ENCODE results near the gene NHLH1. TPM values are rescaled to one million over a fixed set of nuclear protein-coding genes. Genes with fewer than 3 reads are reported as not detected.

NHLH1 gene
- total RNA-seq, 3 donors from 2014 or later (not counting 1 experiment from before 2014, with no cell fraction given): 0.13 to 0.16 TPM; not detected in 1

DNA sequence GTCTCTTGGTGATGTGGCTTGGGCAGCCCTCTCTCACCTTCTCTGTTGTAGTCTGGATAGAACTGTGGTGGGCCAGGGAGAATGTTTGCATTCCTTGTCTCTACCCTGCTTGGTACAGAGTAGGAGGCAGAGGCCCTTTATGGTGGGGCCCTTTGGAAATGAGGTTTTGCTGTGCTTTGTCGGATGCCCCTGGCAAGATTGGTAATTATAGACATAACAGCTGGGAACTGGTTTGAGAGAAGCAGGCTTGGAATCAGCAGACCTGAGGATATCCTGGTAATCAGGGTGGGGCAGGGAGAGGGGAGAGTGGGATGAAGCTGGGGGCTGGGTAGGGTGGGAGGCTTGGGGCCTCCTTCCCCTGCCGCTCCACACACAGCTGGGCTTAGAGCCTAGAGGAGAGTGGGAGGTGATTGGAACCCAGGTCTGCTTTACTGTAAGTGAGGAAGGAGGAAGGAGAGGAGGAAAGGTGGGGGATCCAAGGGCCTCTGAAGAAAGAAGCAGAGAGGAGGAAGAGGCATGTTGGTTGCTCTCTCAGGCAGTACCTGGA is 38.5 kb downstream of the NHLH1 start:
- DNase-seq: no peak
- 96% methylated on average over 2 of the region's 2 CpGs for WGBS (ENCODE audit: insufficient coverage)

GRCh38 chr1:160406131-160406968 is 39.5 kb downstream of the NHLH1 start:
- Histone ChIP-seq H3K9me3 (ENCODE audit: control insufficient read depth, insufficient read depth, low read length) (no peaks in the 10 kb centered on the region), H3K4me3 (ENCODE audit: low read length) (no peak overlapping the region), H3K4me1 (ENCODE audit: control insufficient read depth, insufficient read depth, low read length) (peaks cover 1% of the 10 kb centered on the region), H3K36me3 (ENCODE audit: control insufficient read depth, insufficient read depth, low read length) (no peaks in the 10 kb centered on the region), H3K27me3 (ENCODE audit: control insufficient read depth, insufficient read depth, low read length) (peaks cover 4% of the 10 kb centered on the region), H3K27ac (ENCODE audit: low read length) (no peak overlapping the region)
- no peak for ATAC-seq
- DNase-seq: no peak
- WGBS (ENCODE audit: insufficient coverage): 92% methylated on average over 15 of the region's 15 CpGs
- Mint-ChIP-seq H3K4me1 (peaks cover 0 to 14% of the 10 kb centered on the region in 2 donors), H3K4me3 (no peak overlapping the region), H3K27ac (no peak overlapping the region), H3K27me3 (ENCODE audit: low read depth in 2 of 2) (peaks cover 10 to 15% of the 10 kb centered on the region in 2 donors), H3K9me3 (no peaks in the 10 kb centered on the region), H3K36me3 (no peaks in the 10 kb centered on the region)
- intact Hi-C loops (cut with micrococcal nuclease): no loop called here
- TF ChIP-seq, protein P1, sequence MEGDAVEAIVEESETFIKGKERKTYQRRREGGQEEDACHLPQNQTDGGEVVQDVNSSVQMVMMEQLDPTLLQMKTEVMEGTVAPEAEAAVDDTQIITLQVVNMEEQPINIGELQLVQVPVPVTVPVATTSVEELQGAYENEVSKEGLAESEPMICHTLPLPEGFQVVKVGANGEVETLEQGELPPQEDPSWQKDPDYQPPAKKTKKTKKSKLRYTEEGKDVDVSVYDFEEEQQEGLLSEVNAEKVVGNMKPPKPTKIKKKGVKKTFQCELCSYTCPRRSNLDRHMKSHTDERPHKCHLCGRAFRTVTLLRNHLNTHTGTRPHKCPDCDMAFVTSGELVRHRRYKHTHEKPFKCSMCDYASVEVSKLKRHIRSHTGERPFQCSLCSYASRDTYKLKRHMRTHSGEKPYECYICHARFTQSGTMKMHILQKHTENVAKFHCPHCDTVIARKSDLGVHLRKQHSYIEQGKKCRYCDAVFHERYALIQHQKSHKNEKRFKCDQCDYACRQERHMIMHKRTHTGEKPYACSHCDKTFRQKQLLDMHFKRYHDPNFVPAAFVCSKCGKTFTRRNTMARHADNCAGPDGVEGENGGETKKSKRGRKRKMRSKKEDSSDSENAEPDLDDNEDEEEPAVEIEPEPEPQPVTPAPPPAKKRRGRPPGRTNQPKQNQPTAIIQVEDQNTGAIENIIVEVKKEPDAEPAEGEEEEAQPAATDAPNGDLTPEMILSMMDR (IDR thresholded peaks at IDR 0.05): no peak

More for the DNA sequence above, 38.5 kb downstream of the NHLH1 start:
- H3K9me3 Mint-ChIP-seq: no peaks in the 10 kb centered on the region
- H3K4me3 ChIP-seq (ENCODE audit: low read length): no peak overlapping the region
- no peaks in the 10 kb centered on the region for H3K9me3 ChIP-seq (ENCODE audit: control insufficient read depth, insufficient read depth, low read length)
- no peak overlapping the region for H3K4me3 Mint-ChIP-seq
- H3K4me1 ChIP-seq (ENCODE audit: control insufficient read depth, insufficient read depth, low read length): peaks cover 11% of the 10 kb centered on the region
- H3K36me3 Mint-ChIP-seq: no peaks in the 10 kb centered on the region
- intact Hi-C loops (cut with micrococcal nuclease): no loop called here
- peaks cover 10% of the 10 kb centered on the region for H3K27me3 ChIP-seq (ENCODE audit: control insufficient read depth, insufficient read depth, low read length)
- no peak for ATAC-seq
- no peak overlapping the region for H3K27ac Mint-ChIP-seq
- peaks cover 16 to 18% of the 10 kb centered on the region in 2 donors for H3K27me3 Mint-ChIP-seq (ENCODE audit: low read depth in 2 of 2)
- H3K36me3 ChIP-seq (ENCODE audit: control insufficient read depth, insufficient read depth, low read length): no peaks in the 10 kb centered on the region
- TF ChIP-seq, protein P1 (IDR thresholded peaks at IDR 0.05): no peak
- H3K4me1 Mint-ChIP-seq: peaks cover 0 to 24% of the 10 kb centered on the region in 2 donors
- H3K27ac ChIP-seq (ENCODE audit: low read length): no peak overlapping the region

- Histone ChIP-seq H3K27ac (ENCODE audit: low read length) (no peak overlapping the region), H3K27me3 (ENCODE audit: control insufficient read depth, insufficient read depth, low read length) (no peaks in the 10 kb centered on the region), H3K9me3 (ENCODE audit: control insufficient read depth, insufficient read depth, low read length) (no peaks in the 10 kb centered on the region), H3K4me3 (ENCODE audit: low read length) (no peak overlapping the region), H3K4me1 (ENCODE audit: control insufficient read depth, insufficient read depth, low read length) (no peaks in the 10 kb centered on the region), H3K36me3 (ENCODE audit: control insufficient read depth, insufficient read depth, low read length) (no peaks in the 10 kb centered on the region)
- TF ChIP-seq, protein P1 (IDR thresholded peaks at IDR 0.05): no peak
- no peak for DNase-seq
- Mint-ChIP-seq H3K27ac (no peak overlapping the region), H3K9me3 (no peaks in the 10 kb centered on the region), H3K36me3 (no peaks in the 10 kb centered on the region), H3K4me3 (no peak overlapping the region), H3K4me1 (no peaks in the 10 kb centered on the region), H3K27me3 (ENCODE audit: low read depth in 2 of 2) (no peaks in the 10 kb centered on the region)
- WGBS (ENCODE audit: insufficient coverage): 93% methylated on average over 9 of the region's 12 CpGs
- intact Hi-C loops (cut with micrococcal nuclease): no loop called here
- no peak for ATAC-seq
These were observed 41.2 kb downstream of the NHLH1 start for GRCh38 chr1:160407839-160408801.
